Right atrium auricular region (tissue), 2 donors: ENCODE data around the gene CAP1. TPM values are rescaled to one million over a fixed set of nuclear protein-coding genes. Genes with fewer than 3 reads are reported as not detected.
"Not testable (repeated sequence)": the region's sequence is repeated elsewhere in the genome, so short reads cannot be mapped to it uniquely, and the experiment has no call there.

Source experiments
- DNase-seq: peaks from one replicate; pipeline ENCODE4 v3.0.0-alpha.2; 2019; ENCODE audit warnings: low spot score
- H3K27ac ChIP-seq, 2 donors: fragments of 200-600 bp; sonication (generic); 1 replicate in 1 of 2; 2 replicates in 1 of 2; pipeline ENCODE4 v1.5.1; 2016 to 2019
- H3K27me3 ChIP-seq, 2 donors: fragments of 200-600 bp; sonication (generic); one replicate each; pipeline versions ENCODE4 v1.5.1 to v1.6.0; 2017 to 2019
- H3K36me3 ChIP-seq: fragments of 200-600 bp; sonication (generic); one replicate; pipeline ENCODE4 v1.5.1; 2016
- H3K4me1 ChIP-seq, 2 donors: fragments of 200-600 bp; sonication (generic); one replicate each; pipeline versions ENCODE4 v1.5.1 to v1.6.0; 2017 to 2019
- H3K4me3 ChIP-seq, 2 donors: fragments of 200-600 bp; sonication (generic); 1 replicate in 1 of 2; 2 replicates in 1 of 2; pipeline ENCODE4 v1.5.1; 2017 to 2019; ENCODE audit warnings: mild to moderate bottlenecking in 1 of 2, moderate library complexity in 1 of 2
- H3K9me3 ChIP-seq, 2 donors: fragments of 200-600 bp; sonication (generic); one replicate each; pipeline ENCODE4 v1.5.1; 2019
- CTCF ChIP-seq, 2 donors: fragments of 200-600 bp; sonication (generic); IDR thresholded peaks; one replicate each; pipeline ENCODE4 v1.5.1; 2019; ENCODE audit warnings: antibody characterized with exemption in 2 of 2
- total RNA-seq, 2 donors: library from RNA; depleted of rRNA; stranded (reverse); fragments of >200 nt; gene quantifications; one replicate each; pipeline ENCODE4 v1.1.0, GENCODE V29; 2016

The CAP1 gene
- total RNA-seq, 2 donors from 2014 or later = 58.9 to 111 TPM

- Histone ChIP-seq H3K36me3 (no peaks in the 10 kb centered on the region), H3K27ac (peak overlapping the region; percentile 81 to 100), H3K4me1 (peaks cover 0 to 59% of the 10 kb centered on the region in 2 donors), H3K9me3 (no peaks in the 10 kb centered on the region), H3K27me3 (no peaks in the 10 kb centered on the region), H3K4me3 (no peak overlapping the region)
- no peak for TF ChIP-seq CTCF (IDR thresholded peaks at IDR 0.05)
- peak; percentile 82 for DNase-seq
Observed at GRCh38 chr1:40036574-40036973, 4.0 kb upstream of the CAP1 start.

- H3K27ac ChIP-seq = peak overlapping the region; percentile 81 to 100
- not testable (repeated sequence) for DNase-seq, H3K9me3 ChIP-seq, H3K27me3 ChIP-seq, H3K36me3 ChIP-seq, H3K4me3 ChIP-seq
- H3K4me1 ChIP-seq = peaks cover 0 to 66% of the 10 kb centered on the region in 2 donors
Observed at GRCh38 chr1:40037254-40037653, 3.3 kb upstream of the CAP1 start.

GRCh38 chr1:40038697-40039096 is 1.8 kb upstream of the CAP1 start:
- Histone ChIP-seq H3K4me1 (peaks cover 0 to 79% of the 10 kb centered on the region in 2 donors), H3K9me3 (no peaks in the 10 kb centered on the region), H3K27ac (peak overlapping the region; percentile 99 to 100), H3K36me3 (no peaks in the 10 kb centered on the region), H3K27me3 (no peaks in the 10 kb centered on the region), H3K4me3 (no peak overlapping the region)
- TF ChIP-seq CTCF (IDR thresholded peaks at IDR 0.05) = no peak
- DNase-seq = no peak

GRCh38 chr1:40039245-40039756 is 1.2 kb upstream of the CAP1 start:
- Histone ChIP-seq H3K9me3 (no peaks in the 10 kb centered on the region), H3K4me3 (peak overlapping the region; percentile 99), H3K4me1 (peaks cover 0 to 78% of the 10 kb centered on the region in 2 donors), H3K27me3 (no peaks in the 10 kb centered on the region), H3K27ac (peak overlapping the region; percentile 99 to 100), H3K36me3 (no peaks in the 10 kb centered on the region)
- peak in 1 of 2 donors; percentile 50 for TF ChIP-seq CTCF (IDR thresholded peaks at IDR 0.05)
- no peak for DNase-seq

GRCh38 chr1:40039757-40040510 is 595 bp upstream of the CAP1 start:
- Histone ChIP-seq H3K27ac (peak overlapping the region; percentile 99 to 100), H3K4me3 (peak overlapping the region; percentile 99), H3K36me3 (no peaks in the 10 kb centered on the region), H3K9me3 (no peaks in the 10 kb centered on the region), H3K27me3 (no peaks in the 10 kb centered on the region), H3K4me1 (peaks cover 0 to 74% of the 10 kb centered on the region in 2 donors)
- DNase-seq = peak; percentile 95
- no peak for TF ChIP-seq CTCF (IDR thresholded peaks at IDR 0.05)

GRCh38 chr1:40041466-40041838 is 923 bp downstream of the CAP1 start:
- H3K9me3 ChIP-seq = no peaks in the 10 kb centered on the region
- H3K27me3 ChIP-seq = no peaks in the 10 kb centered on the region
- peak overlapping the region; percentile 99 to 100 for H3K27ac ChIP-seq
- TF ChIP-seq CTCF (IDR thresholded peaks at IDR 0.05) = no peak
- H3K36me3 ChIP-seq = no peaks in the 10 kb centered on the region
- DNase-seq = no peak
- H3K4me1 ChIP-seq = peaks cover 0 to 71% of the 10 kb centered on the region in 2 donors
- peak overlapping the region; percentile 99 for H3K4me3 ChIP-seq
